ENCODE data around the gene PPP2R5C.
"Not testable (repeated sequence)": the region's sequence is repeated elsewhere in the genome, so short reads cannot be mapped to it uniquely, and the experiment has no call there.

The PPP2R5C gene

GRCh38 chr14:101761032-101761880, at the start of gene PPP2R5C:
Gene PPP2R5C (plus strand): TSS chr14:101761709. CDS start chr14:101761894, 185 bp downstream.
- peak; percentile 95 for DNase-seq

GRCh38 chr14:101711857-101712233, 49.7 kb upstream of the PPP2R5C start:
- not testable (repeated sequence) for DNase-seq

GRCh38 chr14:101712341-101712740, 49.2 kb upstream of the PPP2R5C start:
- not testable (repeated sequence) for DNase-seq

- DNase-seq, result not testable (repeated sequence)
These were observed 48.4 kb upstream of the PPP2R5C start for GRCh38 chr14:101713091-101713490.

- no peak for DNase-seq
These were observed 47.7 kb upstream of the PPP2R5C start for GRCh38 chr14:101713621-101714349.

GRCh38 chr14:101714394-101714793, 47.1 kb upstream of the PPP2R5C start:
- no peak for DNase-seq

- DNase-seq, result no peak
These were observed 46.1 kb upstream of the PPP2R5C start for GRCh38 chr14:101715210-101716076.

- no peak for DNase-seq
These were observed 45.2 kb upstream of the PPP2R5C start for GRCh38 chr14:101716077-101716950.

- no peak for DNase-seq
These were observed 44.4 kb upstream of the PPP2R5C start for GRCh38 chr14:101716956-101717662.

- no peak for DNase-seq
These were observed 43.6 kb upstream of the PPP2R5C start for GRCh38 chr14:101717663-101718490.

GRCh38 chr14:101719045-101719645, 42.4 kb upstream of the PPP2R5C start:
- DNase-seq, result no peak

GRCh38 chr14:101719708-101720107, 41.8 kb upstream of the PPP2R5C start:
- no peak for DNase-seq

- no peak for DNase-seq
These were observed 40.4 kb upstream of the PPP2R5C start for GRCh38 chr14:101721111-101721510.

- DNase-seq, result peak; percentile 65
These were observed 39.4 kb upstream of the PPP2R5C start for GRCh38 chr14:101721951-101722661.

GRCh38 chr14:101723061-101723595, 38.4 kb upstream of the PPP2R5C start:
- no peak for DNase-seq

GRCh38 chr14:101725652-101726051, 35.9 kb upstream of the PPP2R5C start:
- DNase-seq, result peak; percentile 39

- DNase-seq, result no peak
These were observed 35.1 kb upstream of the PPP2R5C start for GRCh38 chr14:101726295-101726953.

- DNase-seq, result no peak
These were observed 34.6 kb upstream of the PPP2R5C start for GRCh38 chr14:101726954-101727302.
